ENCODE measurements around the gene LRRC4C. TPM values are rescaled to one million over a fixed set of nuclear protein-coding genes. Genes with fewer than 3 reads are reported as not detected.

LRRC4C gene
- polyA plus RNA-seq, 1 of the 3 experiments (the other 2 are of a cell fraction), result 0.16 TPM

DNA sequence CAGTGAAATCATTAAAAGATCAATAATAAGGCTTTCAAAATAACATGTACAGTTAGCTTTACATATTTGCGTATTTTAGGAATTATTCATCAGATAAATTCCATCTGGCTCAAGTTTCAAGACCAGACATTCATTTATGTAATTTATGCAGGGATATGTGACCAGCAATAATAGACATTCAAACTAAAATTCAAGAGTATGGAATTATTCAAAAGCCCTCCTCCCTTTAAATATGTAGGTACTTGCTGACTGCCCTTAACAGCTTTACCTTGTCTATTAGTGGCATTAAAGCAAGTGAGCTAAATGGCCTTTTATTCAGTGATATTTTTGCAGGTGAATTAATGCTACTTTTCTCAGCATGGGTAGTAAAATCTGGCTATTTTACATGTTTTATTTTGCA lies 126.1 kb downstream of the LRRC4C start:
- Histone ChIP-seq H3K27ac (ENCODE audit: low read depth in 2 of 2, low read length in 1 of 2) (no peak overlapping the region), H3F3A (replicated peaks; ENCODE audit: insufficient read depth) (no peaks in the 10 kb centered on the region)

DNA sequence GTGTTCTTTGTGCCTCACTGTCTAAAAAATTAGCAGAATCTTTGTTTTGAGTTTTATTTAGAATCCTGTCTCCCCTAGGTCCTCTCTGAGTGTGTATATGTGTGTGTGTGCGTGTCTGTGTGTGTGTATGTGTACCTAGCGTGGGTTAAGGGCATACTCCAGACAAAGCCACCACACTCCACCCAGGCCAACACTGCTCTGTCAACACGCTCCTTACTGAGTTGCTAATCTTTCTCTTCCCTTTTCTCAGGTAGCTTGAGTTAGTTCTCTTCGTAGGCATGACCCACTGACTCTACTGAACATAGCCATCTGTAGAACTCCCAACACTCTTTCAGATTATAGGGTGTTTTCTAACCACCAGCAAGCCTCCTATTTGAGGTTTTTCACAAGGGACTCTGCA lies 131.1 kb downstream of the LRRC4C start:
- no peaks in the 10 kb centered on the region for H3K79me2 ChIP-seq (ENCODE audit: insufficient read depth)
- H3K36me3 ChIP-seq (replicated peaks in 1 of 2; ENCODE audit: control insufficient read depth in 1 of 2, insufficient read depth in 2 of 2, low read length in 1 of 2), result no peaks in the 10 kb centered on the region
- DNase-seq, result no peak
- POLR2A ChIA-PET, result no interaction called here
- H3F3A ChIP-seq (replicated peaks; ENCODE audit: insufficient read depth), result no peaks in the 10 kb centered on the region
- no peak overlapping the region for H3K4me2 ChIP-seq
- no peak overlapping the region for H3K4me3 ChIP-seq (ENCODE audit: low read depth in 2 of 2, low read length in 1 of 2)
- no peaks in the 10 kb centered on the region for H3K4me1 ChIP-seq (ENCODE audit: control insufficient read depth in 1 of 2, insufficient read depth in 2 of 2, low read depth in 1 of 2, low read length in 1 of 2)
- H3K9me3 ChIP-seq, result no peaks in the 10 kb centered on the region
- H3K27me3 ChIP-seq (ENCODE audit: insufficient read depth), result no peaks in the 10 kb centered on the region
- 2% methylated on average over 4 of the region's 4 CpGs for WGBS (ENCODE audit: low lambda C conversion rate)
- no peak overlapping the region for H3K27ac ChIP-seq (ENCODE audit: low read depth in 2 of 2, low read length in 1 of 2)
- H2AFZ ChIP-seq (ENCODE audit: low read depth), result no peak overlapping the region
- no peak overlapping the region for H3K9ac ChIP-seq
- no peaks in the 10 kb centered on the region for H3K9me2 ChIP-seq
- TF ChIP-seq EZH2phosphoT487 (IDR thresholded peaks at IDR 0.05; ENCODE audit: borderline replicate concordance, low read depth), result no peak
- no peak for TF ChIP-seq SIN3A (IDR thresholded peaks at IDR 0.05; ENCODE audit: borderline replicate concordance, low read depth, low read length)
- no peak for TF ChIP-seq TEAD4 (IDR thresholded peaks at IDR 0.05; ENCODE audit: borderline replicate concordance, insufficient read depth)
- TF ChIP-seq POLR2AphosphoS5 (IDR thresholded peaks at IDR 0.05; ENCODE audit: low read depth, low read length), result no peak
- TF ChIP-seq NRF1 (IDR thresholded peaks at IDR 0.05; ENCODE audit: low read depth, low read length), result no peak
- no peak for TF ChIP-seq IRF3 (IDR thresholded peaks at IDR 0.05; ENCODE audit: low read depth, low read length)
- TF ChIP-seq, protein P1, sequence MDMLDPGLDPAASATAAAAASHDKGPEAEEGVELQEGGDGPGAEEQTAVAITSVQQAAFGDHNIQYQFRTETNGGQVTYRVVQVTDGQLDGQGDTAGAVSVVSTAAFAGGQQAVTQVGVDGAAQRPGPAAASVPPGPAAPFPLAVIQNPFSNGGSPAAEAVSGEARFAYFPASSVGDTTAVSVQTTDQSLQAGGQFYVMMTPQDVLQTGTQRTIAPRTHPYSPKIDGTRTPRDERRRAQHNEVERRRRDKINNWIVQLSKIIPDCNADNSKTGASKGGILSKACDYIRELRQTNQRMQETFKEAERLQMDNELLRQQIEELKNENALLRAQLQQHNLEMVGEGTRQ (IDR thresholded peaks at IDR 0.05; ENCODE audit: borderline replicate concordance, low read depth, low read length), result no peak
- TF ChIP-seq EP300 (IDR thresholded peaks at IDR 0.05; ENCODE audit: borderline replicate concordance in 1 of 2, low read depth in 1 of 2, low read length in 1 of 2), result no peak
- no peak for TF ChIP-seq TCF12 (IDR thresholded peaks at IDR 0.05)
- CTCF ChIA-PET, result no interaction called here
- H4K20me1 ChIP-seq (ENCODE audit: insufficient read depth), result no peaks in the 10 kb centered on the region

More for the DNA sequence above, 126.1 kb downstream of the LRRC4C start:
- ChIA-PET CTCF (no interaction called here), POLR2A (no interaction called here)
- WGBS (ENCODE audit: low lambda C conversion rate), result 5% methylated on average over 1 of the region's 1 CpG
- TF ChIP-seq TCF12 (IDR thresholded peaks at IDR 0.05), result no peak
- Histone ChIP-seq H3K79me2 (ENCODE audit: insufficient read depth) (no peaks in the 10 kb centered on the region), H3K9me3 (no peaks in the 10 kb centered on the region), H2AFZ (ENCODE audit: low read depth) (no peak overlapping the region), H3K4me3 (ENCODE audit: low read depth in 2 of 2, low read length in 1 of 2) (no peak overlapping the region), H3K9ac (no peak overlapping the region), H4K20me1 (ENCODE audit: insufficient read depth) (no peaks in the 10 kb centered on the region), H3K9me2 (no peaks in the 10 kb centered on the region), H3K36me3 (replicated peaks in 1 of 2; ENCODE audit: control insufficient read depth in 1 of 2, insufficient read depth in 2 of 2, low read length in 1 of 2) (no peaks in the 10 kb centered on the region), H3K27me3 (ENCODE audit: insufficient read depth) (no peaks in the 10 kb centered on the region), H3K4me1 (ENCODE audit: control insufficient read depth in 1 of 2, insufficient read depth in 2 of 2, low read depth in 1 of 2, low read length in 1 of 2) (no peaks in the 10 kb centered on the region), H3K4me2 (no peak overlapping the region)
- no peak for DNase-seq

DNA sequence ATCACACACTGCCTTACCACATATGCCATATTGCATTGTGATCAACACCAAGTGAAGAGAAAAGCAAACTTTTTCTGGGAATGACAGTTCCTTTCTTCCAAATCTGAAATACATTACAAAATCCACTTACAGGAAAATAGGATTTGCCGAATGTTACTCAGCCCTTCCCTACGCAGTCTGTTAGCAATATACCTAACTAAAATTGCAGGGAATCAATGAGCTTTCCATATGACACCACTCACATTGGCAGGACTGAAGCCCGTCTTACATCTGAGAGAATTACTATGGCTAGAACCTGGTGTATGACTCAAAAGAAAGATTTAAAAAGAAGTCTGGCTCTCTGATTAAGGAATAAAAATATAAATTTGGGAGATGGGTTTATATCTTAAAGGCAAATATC lies 136.0 kb downstream of the LRRC4C start:
- Histone ChIP-seq H3K9ac (no peak overlapping the region), H3K27ac (ENCODE audit: low read depth in 2 of 2, low read length in 1 of 2) (no peak overlapping the region), H3K4me2 (no peak overlapping the region), H3K9me2 (no peaks in the 10 kb centered on the region), H2AFZ (ENCODE audit: low read depth) (no peak overlapping the region), H3K9me3 (no peaks in the 10 kb centered on the region), H4K20me1 (ENCODE audit: insufficient read depth) (no peaks in the 10 kb centered on the region), H3K79me2 (ENCODE audit: insufficient read depth) (no peaks in the 10 kb centered on the region), H3K4me1 (ENCODE audit: control insufficient read depth in 1 of 2, insufficient read depth in 2 of 2, low read depth in 1 of 2, low read length in 1 of 2) (no peaks in the 10 kb centered on the region), H3K27me3 (ENCODE audit: insufficient read depth) (no peaks in the 10 kb centered on the region), H3F3A (replicated peaks; ENCODE audit: insufficient read depth) (no peaks in the 10 kb centered on the region), H3K4me3 (ENCODE audit: low read depth in 2 of 2, low read length in 1 of 2) (no peak overlapping the region), H3K36me3 (replicated peaks in 1 of 2; ENCODE audit: control insufficient read depth in 1 of 2, insufficient read depth in 2 of 2, low read length in 1 of 2) (no peaks in the 10 kb centered on the region)
- DNase-seq, result no peak
- ChIA-PET CTCF (no interaction called here), POLR2A (no interaction called here)
- WGBS (ENCODE audit: low lambda C conversion rate), result 25% methylated on average over 3 of the region's 3 CpGs
- TF ChIP-seq CHD2 (IDR thresholded peaks at IDR 0.05; ENCODE audit: low read length, partially characterized antibody) (no peak), GABPA (IDR thresholded peaks at IDR 0.05; ENCODE audit: low read depth) (no peak), REST (IDR thresholded peaks at IDR 0.05; ENCODE audit: low read depth, low read length) (no peak), CTCF (IDR thresholded peaks at IDR 0.05) (no peak)

Data from SK-N-SH (cell line).